HG03139 (cell line): ENCODE measurements around the gene STIMATE.

Source experiments
- ATAC-seq: cut with Tn5 transposase; IDR thresholded peaks from one replicate; pipeline ENCODE4 v1.9.1; 2021; ENCODE audit not compliant: unreplicated experiment

STIMATE gene

DNA sequence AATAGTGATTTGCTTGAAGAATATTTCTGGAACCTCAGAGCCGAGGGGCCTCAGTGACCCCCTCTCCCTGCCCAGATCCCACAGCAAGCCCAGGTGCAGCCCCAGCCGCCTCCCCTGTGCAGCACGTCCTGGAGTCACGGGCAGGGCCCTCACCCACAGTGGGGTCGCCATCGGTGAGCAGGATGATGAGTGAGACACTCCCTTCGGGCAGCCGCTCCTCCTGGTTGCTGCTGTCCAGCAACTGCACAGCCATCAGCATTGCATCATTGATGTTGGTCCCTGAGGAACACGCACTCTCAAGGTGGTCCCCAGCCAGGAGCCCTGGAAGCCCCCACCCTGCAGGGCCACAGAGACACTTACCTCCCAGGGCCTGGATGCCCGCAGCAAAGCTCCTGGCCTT is 73.3 kb downstream of the STIMATE start:
- no peak for ATAC-seq

DNA sequence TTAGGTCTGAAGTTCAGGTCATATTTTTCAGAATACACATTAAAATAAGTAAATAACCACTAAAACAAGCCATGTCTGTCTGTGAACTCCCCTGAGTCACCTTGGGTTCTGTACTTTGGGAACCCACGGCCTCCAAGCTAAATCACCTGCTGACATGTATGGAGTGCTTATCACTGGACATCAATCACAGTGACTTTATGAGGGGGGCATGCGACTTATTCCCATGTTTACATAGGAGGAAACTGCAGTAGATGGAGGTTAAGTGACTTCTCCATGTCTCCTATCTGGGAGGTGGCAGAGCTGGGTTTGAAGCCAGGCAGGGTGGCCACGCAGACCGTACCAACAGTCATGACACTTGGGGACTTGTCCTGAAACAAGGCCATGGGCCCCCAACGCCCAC is 75.0 kb downstream of the STIMATE start:
- ATAC-seq, result no peak

DNA sequence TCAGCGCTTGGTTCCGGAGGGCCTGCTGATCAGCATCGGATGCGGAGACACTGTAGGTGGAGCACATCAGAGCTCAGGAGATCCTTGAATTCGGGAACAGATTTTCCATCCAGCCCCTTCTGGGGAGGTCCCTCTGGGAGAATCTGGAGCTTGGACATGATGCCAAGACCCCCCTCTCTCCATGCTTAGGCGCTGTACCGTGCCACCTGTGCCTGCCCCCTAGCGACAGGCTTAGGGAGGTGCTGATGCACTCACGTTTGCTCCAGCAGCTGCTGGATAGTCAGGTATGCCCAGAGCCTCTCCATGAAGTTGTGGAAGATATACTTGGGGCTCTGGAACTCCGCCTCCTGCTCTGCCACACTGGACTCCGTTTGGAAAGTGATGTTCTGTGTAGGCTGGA is 76.6 kb downstream of the STIMATE start:
- ATAC-seq, result no peak

DNA sequence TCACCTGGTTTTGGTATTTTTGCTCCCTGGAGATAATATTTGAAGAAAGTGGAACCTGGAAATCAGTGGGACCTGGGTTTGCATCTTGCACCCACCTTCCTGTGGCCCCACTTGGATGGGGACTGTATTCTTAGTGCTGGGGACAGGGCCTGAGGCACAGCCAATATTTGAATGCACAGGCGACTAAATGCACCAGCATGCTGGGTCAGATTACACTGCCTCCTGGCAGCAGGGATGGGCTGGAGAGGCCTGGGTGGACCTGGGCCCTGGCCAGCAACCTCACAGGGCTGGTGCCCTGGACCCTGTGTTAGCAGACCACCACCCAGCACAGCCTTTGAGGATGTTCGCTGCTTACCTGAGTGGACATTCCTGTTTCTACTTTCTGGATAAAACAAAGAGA is 77.4 kb downstream of the STIMATE start:
- no peak for ATAC-seq

DNA sequence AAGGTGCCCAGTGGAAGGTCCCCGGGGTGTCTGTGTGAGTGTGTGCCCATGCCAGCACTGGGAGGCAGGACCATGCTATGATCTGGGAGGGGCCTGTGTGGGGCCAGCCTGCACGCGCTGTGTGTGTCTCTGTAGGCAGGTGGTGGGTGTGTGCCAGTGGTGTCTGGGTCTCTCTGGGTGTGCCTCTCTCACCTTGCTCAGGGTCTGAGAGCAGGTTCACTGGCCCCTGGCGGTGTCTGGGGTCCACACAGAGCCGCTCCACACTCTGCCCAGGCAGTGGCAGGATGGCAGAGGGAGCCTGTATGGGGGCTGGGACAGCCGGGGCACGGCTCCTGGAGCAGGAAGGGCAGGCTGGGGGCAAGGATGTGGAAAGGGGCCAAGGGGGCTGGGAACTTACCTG is 79.5 kb downstream of the STIMATE start:
- no peak for ATAC-seq

DNA sequence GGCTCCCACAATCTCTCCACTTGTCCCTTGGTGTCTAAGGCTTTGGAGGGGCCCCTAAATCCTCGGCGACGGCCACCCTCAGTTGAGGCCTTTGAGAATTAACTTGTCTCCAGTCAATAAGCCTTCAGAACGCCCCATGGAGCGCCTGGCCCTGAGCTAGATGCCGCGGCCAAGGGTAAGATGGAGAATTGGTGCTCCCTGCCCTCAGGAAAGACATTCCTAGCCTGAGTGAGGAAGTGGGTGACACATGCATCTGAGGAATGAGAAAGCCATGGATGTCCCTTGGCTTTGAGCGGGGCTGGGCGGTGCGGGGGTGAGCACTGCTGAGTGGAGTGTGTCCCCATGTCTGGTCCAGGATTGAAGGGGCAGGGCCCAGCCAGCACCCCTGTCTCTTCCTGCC is 80.1 kb downstream of the STIMATE start:
- ATAC-seq, result no peak

DNA sequence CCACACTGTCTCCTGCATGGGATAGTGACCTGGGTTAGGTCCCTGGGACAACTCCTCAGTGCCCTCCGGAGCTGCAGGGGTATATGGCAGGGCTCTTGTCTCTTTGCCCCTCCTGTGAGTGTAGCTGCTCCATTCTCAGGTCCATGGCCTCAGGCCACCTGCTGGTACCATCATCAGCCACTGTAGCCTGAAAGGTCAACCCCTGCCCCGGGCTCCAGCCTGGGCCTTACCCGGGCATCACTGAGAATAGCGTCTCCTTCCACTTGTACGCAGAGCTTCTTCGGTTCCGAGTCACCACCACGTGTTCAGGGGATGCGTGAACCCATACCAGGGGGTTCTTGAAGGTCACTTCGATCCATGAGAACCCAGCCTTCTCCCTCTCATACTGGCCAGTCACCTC is 80.7 kb downstream of the STIMATE start:
- ATAC-seq, result no peak

DNA sequence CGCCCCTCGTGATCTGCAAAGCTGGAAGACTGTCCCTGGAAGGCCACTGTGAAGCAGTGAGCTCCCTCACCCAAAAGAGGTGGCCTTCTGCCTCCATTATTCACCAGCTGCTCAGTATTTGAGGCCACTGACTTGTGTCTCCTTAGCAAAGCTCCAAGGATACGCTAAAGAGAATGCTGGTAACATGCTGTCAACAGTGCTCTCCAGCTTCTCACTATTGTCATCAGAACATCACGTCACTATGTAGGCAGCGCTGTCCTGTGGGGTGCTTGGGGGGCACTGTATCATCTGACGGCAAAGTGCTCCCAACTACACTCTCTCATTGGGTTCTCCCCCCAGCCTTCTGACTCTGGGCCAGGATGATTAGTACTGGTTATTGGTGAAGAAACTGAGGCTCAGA is 81.1 kb downstream of the STIMATE start:
- no peak for ATAC-seq

DNA sequence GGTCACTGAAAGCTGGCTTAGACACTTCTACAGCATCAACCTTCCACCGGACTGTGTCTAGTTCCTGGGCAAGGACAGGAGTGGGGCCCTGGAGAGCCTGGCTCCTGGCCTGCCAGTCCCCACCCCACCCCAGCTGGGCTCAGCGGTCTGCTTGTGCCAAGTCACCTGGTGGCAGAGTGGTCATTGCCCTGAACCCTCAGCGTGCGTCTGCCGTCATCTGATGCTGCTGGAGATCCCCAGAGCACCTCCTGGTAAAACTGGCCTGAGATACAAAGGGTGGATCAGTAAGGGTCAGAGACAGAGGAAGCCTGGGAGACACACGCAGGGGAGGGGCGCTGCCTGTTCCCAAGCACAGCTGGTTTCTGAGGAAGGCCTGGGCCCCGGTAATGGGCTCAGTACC is 83.5 kb downstream of the STIMATE start:
- no peak for ATAC-seq

DNA sequence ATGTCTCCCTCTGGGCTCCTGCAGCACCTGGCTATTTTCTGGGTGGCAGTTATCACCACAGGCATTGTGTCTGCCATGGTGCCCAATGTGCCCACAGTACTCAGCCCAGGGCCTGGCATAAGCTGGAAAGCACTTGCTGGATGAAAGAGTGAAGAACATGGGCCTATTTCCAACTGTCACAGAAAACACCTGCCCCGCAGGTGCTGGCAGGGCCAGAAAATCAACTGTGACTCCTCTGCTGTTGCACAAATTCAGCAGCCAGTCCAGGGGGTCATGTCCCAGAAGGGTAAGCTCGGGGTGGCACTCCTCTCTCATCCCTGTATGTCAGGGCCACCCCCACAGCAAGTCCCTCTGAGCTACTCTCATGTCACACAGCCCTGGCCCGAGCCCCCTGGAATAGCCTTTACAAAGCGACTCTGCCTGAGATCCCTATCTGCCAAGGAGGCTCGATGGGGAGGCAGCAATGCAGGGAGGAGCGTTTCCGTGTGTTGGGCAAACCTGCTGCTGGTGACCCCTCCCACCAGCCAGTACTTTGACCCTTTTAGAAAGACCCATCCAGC is 85.8 kb downstream of the STIMATE start:
- ATAC-seq, result no peak

DNA sequence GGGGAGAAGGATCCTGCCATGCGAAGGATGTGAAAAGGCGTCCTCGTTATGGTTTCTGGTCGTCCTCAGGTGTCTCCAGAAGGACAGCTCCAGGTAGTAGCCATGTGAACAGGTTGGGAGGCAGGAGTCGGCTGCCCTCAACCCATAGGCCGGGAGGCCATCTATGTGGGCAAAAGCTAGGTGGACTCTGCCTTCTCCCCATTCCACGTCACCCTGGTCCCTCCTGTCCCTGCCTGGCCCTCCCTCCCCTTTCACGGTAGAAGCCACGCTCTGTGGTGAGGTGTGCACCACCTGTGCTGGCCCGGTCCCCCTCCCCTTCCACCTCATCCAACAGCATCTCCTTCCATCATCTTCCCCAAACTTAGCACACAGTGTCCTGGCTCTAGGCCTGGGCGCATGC is 86.4 kb downstream of the STIMATE start:
- no peak for ATAC-seq

DNA sequence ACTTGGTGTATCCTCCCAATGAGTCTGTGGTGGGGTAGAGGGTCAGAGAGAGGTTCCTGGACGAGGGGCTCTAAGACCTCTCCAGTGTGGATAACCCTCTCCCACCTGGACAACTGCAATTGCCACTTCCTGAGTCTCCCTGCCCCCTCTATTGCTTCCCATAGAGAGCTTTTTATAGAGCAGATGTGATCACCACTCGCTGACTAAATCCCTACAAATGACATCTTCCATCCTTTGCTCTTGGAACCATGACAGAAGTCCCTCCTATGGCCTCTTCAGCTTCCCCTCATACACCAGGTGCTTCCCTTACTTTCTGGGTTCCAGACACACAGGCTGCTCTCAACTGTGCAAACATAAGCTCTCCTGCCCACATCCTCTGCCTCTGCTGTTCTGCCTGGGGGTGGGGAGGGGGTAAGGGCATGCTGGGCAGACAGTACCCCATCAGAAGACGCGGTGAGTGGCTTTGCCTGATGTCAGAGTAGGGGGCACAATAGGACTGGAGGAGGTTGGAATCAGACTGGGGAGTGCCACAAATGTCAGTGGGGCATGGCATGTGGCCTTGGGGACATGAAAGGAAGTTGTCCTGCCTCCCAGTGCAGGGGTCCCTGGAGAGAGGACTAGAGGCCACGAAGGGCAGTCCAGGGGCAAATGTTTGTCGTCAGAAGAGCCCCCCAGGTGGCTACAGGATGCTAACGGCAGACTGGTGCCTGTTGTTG is 87.5 kb downstream of the STIMATE start:
- ATAC-seq, result no peak

DNA sequence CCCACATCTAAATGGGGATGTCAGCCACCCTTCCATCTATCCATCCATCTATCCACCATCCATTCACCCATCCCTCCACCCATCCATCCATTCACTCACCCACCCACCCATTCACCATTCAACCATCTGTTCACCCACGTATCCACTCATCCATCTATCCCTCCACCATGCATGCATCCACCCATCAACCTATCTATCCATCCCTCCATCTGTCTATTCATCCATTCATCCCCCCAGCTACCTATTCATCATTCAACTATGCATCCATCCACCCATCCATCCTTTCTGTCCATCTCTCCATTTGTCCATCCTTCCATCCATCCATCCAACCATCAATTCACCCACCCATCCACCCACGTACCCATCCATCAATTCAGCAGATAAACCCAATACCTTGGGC is 88.2 kb downstream of the STIMATE start:
- no peak for ATAC-seq

DNA sequence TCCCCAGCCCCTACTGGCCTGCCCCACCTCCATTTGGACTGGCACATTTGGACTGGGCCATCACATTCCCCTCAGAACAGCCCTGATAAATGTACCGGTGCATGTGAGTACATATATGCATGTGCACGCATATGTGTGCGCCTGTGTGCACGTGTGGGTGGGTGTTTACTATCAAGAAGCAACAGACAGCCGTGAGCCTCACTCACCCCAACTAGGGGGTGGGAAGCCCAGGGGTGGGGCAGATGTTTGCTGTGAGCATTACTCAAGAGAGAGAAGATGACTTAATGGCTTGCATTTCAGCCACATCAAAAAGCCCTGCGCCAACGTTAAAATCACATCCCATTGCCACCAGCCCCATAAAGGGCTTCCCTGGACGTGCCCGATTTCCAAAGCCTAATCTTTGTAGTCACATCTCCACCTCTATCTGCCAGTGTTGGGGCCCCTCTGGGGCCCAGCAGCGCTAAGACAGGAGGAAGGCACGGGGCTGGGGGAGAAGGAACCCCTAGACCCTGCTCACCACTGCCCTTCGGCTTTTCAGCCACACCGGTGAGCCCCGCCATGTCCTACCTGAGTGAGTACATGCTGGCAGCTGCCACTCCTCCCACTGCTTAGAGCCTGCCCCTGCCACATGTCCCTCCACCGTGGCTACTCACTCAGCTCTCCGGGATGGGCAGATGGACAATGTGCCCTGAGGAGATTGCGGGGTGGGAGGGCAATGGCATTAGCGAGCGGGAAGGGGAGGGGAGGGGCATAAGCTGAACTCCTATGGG is 91.9 kb downstream of the STIMATE start:
- ATAC-seq, result no peak

DNA sequence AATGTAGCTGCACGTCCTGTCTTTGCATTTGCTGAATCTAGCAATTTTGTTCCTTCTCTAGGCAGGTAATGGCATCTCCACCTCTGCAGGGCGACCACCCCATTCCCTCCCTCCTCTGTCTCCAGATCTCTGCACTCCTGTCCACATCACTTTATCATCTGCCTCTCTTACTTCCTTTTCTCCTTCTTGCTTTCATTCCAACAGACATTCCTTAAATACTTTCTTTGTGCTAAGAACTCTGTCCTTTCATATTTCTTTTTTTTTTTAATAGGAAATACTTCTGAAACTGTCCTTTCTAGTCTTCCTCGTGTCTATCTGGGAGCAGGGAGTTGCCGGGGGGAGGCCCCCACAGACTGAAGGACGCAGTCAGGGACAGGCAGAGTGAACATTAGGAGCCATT is 95.5 kb downstream of the STIMATE start:
- ATAC-seq, result no peak

DNA sequence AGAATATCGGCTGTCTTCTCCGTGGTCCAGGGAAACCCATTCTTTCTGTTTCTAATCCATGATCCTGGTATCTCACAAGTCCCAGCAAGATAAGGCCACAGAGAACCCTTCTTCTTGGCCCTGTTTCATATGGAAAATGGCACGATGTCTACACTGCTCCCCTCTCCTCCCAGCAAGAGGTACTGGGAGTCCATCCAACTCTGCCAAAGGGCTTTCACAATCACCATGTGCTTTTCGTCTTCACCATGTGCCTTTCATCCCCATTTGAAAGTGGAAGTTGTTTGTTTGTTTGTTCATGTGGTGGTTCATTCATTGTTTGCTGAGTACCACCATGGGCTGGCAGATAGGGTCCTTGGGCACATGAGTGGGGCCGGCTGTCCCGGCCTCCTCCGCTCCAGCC is 97.3 kb downstream of the STIMATE start:
- ATAC-seq, result no peak

DNA sequence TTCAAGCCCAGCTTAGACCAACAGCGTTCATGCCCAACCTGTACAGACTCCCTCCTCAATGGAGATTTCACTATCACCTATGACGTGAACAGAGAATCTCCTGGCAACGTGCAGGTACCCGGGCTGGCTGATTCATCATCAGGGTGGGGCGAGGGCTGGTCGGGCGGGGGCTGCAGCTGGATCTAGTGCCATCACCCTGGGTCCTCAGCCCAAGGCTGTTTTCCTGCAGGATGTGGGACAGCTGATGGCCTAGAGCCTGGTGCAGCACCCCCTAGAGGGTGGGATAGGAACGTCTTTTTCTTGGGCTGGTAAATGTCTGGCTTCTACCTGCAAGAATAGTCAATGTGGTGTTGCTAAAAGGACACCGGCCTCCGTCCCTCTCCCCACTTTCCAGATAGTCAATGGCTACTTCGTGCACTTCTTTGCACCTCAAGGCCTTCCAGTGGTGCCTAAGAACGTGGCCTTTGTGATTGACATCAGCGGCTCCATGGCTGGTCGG is 98.3 kb downstream of the STIMATE start:
- no peak for ATAC-seq

DNA sequence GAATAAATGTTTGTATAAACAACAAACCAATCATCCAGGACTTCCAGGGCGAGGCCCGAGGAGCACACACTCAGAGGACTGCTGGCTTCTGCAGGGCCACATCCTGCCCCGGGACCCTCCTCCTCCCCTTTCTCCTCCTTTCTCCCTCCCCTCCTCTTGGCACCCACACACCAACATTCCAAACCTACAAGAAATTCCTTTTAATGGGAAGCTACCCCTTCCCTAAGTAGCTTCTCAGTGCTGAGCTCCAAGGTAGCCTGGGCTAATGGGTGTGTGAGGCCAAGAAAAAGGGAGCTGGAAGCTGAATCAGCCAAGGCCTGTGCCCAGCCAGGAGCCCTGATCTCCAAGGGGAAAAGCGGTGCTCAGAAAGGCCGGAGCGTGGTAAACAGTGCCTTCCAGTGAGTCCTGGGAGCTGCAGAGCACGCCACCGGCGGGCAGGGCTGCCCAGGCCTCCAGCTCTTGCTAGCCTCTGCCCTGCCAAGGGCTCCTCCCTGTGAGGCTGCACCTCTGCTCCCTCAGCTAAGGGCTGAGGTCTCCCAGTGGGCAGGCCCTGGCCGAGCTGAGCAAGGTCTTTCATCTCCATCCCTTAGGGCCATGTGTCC is 98.9 kb downstream of the STIMATE start:
- no peak for ATAC-seq

DNA sequence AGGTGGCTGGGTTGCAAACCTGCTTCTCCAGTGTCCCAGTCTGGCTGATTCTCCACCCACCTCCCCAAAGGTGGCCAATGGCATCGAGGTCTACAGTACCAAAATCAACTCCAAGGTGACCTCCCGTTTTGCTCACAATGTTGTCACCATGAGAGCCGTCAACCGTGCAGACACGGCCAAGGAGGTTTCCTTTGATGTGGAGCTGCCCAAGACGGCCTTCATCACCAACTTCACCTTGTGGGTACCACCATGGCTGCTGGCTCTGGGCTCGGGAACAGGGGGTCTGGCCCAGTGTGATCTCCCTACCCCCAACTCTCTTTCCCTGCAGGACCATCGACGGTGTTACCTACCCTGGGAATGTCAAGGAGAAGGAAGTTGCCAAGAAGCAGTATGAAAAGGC is 100.9 kb downstream of the STIMATE start:
- ATAC-seq, result no peak

DNA sequence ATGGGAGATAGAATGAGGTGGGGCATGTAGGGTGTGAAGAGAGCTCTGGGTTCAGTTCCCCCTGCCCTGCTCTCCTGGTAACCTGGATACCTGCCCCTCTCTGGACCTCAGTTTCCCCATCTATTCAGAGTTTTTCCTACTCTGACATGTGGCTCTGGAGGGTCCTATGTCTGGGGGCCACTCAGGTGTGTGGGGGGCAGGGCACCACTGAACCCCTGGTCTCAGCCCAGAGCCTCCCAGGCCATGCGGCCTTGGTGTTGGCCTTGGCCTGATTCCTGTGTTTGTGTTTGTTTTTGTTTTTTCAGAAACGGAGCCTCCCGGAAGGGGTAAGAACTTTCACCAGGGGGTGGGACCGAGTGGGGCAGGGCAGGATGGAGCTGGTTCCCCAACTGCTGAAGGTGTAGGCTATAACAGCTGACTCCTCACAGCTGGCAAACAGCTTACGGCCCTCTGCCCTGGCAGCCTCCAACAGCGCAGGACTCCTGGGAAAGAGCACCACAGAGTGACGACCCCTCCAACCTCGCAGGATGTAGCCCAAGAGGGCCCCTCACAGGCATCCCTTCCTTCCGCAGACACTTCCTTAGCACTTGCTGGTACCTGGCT is 101.9 kb downstream of the STIMATE start:
- ATAC-seq, result no peak

DNA sequence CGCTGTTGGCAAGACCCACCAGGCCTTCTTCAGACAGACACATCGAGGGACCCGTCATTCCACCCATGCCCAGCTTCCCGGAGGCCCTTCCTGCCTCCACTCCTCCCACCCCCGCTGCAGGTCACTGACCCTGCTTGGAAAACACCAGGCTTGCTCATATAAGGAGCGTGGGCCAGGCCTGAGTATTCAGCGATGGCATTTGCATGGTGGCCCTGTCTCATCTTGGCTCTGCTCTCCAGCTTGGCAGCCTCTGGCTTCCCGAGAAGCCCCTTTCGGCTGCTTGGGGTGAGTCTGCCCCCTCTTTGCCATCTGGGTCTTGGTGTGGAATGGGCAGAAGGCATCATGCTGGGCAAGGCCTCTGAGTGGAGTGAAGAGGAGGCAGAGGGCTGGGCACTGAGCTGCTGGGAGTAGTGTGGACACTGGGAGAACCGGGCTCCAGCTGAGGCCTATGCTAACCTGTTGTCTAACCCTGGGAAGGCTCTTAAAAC is 102.7 kb downstream of the STIMATE start, which contains the start of gene ITIH3:
Gene ITIH3, plus strand, starts transcription at position 185 of the 488 bp plus-strand sequence. Its CDS starts 8 bp downstream, at position 193.
- ATAC-seq, result no peak
